Smooth muscle cell of trachea (primary cell): Measurements from ENCODE around the gene FNDC4. TPM values are rescaled to one million over a fixed set of nuclear protein-coding genes. Genes with fewer than 3 reads are reported as not detected.

Experiments used
- total RNA-seq: library from RNA; depleted of rRNA; stranded (reverse); fragments of >200 nt; gene quantifications from 2 replicates; pipeline ENCODE4 v1.2.1, GENCODE V29; 2014

Gene FNDC4, protein sequence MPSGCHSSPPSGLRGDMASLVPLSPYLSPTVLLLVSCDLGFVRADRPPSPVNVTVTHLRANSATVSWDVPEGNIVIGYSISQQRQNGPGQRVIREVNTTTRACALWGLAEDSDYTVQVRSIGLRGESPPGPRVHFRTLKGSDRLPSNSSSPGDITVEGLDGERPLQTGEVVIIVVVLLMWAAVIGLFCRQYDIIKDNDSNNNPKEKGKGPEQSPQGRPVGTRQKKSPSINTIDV
- total RNA-seq, result 21.7 and 34.7 TPM in 2 replicates

DNA sequence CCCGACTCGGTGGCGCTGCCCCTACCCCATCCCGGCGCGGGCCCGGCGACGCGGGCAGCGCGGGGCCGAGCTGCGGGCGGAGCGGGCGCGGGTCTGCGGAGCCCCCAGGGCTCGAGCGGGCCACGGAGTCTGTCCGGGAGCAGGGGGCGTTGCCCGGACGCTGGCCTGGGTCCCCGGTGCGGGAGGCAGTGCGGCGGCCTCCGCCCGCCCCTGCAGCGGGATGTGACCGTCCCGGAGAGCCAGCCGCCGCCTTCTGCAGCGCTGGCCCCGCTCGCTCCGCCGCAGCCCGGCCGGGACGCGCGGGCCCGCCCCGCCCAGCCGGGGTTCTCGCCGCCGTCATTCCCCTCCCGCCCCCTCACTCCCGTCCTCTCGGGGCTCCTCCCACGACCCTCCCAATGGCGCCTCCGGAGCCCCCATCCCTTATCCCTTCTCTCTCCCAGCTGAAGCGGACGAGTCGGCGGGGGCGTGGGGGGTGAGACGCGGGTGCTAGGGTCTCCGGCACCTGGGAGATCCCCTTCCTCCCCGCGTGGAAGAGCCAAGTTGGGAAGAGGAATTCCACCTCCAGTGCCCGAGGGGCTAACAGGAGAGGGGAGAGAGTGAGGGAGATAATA is at the start of gene FNDC4:
Gene FNDC4, minus strand, starts transcription at position 257 of the 611 bp plus-strand sequence. CDS start 521 bp downstream, outside the sequence.

GRCh38 chr2:27496357-27497287 is 1.6 kb upstream of the FNDC4 start, which contains the start of gene GCKR:
GCKR (plus strand) TSS chr2:27496839; CDS start chr2:27496905, 66 bp downstream.

GRCh38 chr2:27489498-27490397 is 5.3 kb downstream of the FNDC4 start, which contains the start of gene IFT172:
IFT172 (minus strand) TSS chr2:27489743; CDS start chr2:27489653, 90 bp downstream.

DNA sequence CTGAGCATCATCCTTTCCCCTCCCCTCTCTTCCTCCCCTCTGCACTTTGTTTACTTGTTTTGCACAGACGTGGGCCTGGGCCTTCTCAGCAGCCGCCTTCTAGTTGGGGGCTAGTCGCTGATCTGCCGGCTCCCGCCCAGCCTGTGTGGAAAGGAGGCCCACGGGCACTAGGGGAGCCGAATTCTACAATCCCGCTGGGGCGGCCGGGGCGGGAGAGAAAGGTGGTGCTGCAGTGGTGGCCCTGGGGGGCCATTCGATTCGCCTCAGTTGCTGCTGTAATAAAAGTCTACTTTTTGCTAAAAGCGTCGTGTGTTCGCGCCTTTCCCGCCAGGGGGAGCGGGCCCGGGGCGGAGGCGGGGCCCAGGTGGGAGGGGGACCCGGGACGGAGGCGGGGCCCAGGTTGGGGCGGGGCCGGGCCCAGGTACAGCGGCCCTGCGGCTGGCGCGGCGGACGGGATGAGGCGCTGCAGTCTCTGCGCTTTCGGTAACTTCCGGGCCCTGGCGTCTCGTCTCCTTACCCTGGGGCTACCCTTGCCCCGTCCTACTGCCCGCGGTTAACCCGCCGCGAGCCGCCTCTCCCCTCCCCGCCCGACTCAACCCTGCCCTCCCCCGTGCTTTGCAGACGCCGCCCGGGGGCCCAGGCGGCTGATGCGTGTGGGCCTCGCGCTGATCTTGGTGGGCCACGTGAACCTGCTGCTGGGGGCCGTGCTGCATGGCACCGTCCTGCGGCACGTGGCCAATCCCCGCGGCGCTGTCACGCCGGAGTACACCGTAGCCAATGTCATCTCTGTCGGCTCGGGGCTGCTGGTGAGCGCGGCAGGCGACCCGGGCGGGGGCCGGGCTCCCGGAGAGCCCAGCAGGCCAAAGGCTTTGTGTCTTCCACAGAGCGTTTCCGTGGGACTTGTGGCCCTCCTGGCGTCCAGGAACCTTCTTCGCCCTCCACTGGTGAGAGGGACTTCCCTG is 52.8 kb downstream of the FNDC4 start, which contains the start of gene KRTCAP3:
Gene KRTCAP3, plus strand, starts transcription at position 424 of the 962 bp plus-strand sequence. Its CDS starts 32 bp downstream, at position 456.

Other genes with a start within 250 kb of the FNDC4 start
- 0.15 and 0.50 TPM in 2 replicates for gene SLC30A3, start 232.2 kb downstream of the FNDC4 start, total RNA-seq
- gene DNAJC5G, start 219.8 kb downstream of the FNDC4 start, total RNA-seq, result not detected in 2 replicates
- gene TRIM54, start 212.8 kb downstream of the FNDC4 start, total RNA-seq, result under 0.01 TPM in 1 of 2 replicates, not detected in the other
- 1.5 and 1.8 TPM in 2 replicates for gene UCN, start 186.8 kb downstream of the FNDC4 start, total RNA-seq
- 111 and 117 TPM in 2 replicates for gene MPV17, start 172.1 kb downstream of the FNDC4 start, total RNA-seq
- 33.4 and 34.6 TPM in 2 replicates for gene GTF3C2, start 138.4 kb downstream of the FNDC4 start, total RNA-seq
- 30.4 and 31.1 TPM in 2 replicates for gene EIF2B4, start 124.9 kb downstream of the FNDC4 start, total RNA-seq
- gene SNX17, start 124.6 kb downstream of the FNDC4 start, total RNA-seq, result 164 and 222 TPM in 2 replicates
- gene ZNF513, start 114.5 kb downstream of the FNDC4 start, total RNA-seq, result 9.3 and 10.1 TPM in 2 replicates
- gene PPM1G, start 85.6 kb downstream of the FNDC4 start, total RNA-seq, result 52.3 and 72.1 TPM in 2 replicates
- 98.9 and 122 TPM in 2 replicates for gene NRBP1, start 66.6 kb downstream of the FNDC4 start, total RNA-seq
- not detected in 2 replicates for gene KRTCAP3, start 52.8 kb downstream of the FNDC4 start, total RNA-seq
- 35.2 and 40.4 TPM in 2 replicates for gene IFT172, start 5.5 kb downstream of the FNDC4 start, total RNA-seq
- gene GCKR, start 1.6 kb upstream of the FNDC4 start, total RNA-seq, result 0.17 and 1.0 TPM in 2 replicates
- gene ZNF512, start 87.8 kb upstream of the FNDC4 start, total RNA-seq, result 30.9 and 42.0 TPM in 2 replicates
- gene CCDC121, start 133.8 kb upstream of the FNDC4 start, total RNA-seq, result 1.7 and 3.1 TPM in 2 replicates
- gene GPN1, start 133.8 kb upstream of the FNDC4 start, total RNA-seq, result 32.1 and 52.2 TPM in 2 replicates
- gene SUPT7L, start 168.4 kb upstream of the FNDC4 start, total RNA-seq, result 14.9 and 22.8 TPM in 2 replicates
- gene SLC4A1AP, start 168.7 kb upstream of the FNDC4 start, total RNA-seq, result 28.1 and 38.7 TPM in 2 replicates